IPS DF 19.7 (cell line): Measurements from ENCODE around the gene HIF1AN.
"Not testable (repeated sequence)": the region's sequence is repeated elsewhere in the genome, so short reads cannot be mapped to it uniquely, and the experiment has no call there.

Source experiments
- DNase-seq: peaks from one replicate; pipeline ENCODE4 v3.0.0-alpha.2; 2013; ENCODE audit warnings: low read depth, low spot score

The HIF1AN gene

GRCh38 chr10:100567249-100567648 lies 31.5 kb downstream of the HIF1AN start:
- no peak for DNase-seq

- no peak for DNase-seq
These were observed 32.1 kb downstream of the HIF1AN start for GRCh38 chr10:100567826-100568225.

GRCh38 chr10:100568912-100569311 lies 33.2 kb downstream of the HIF1AN start:
- no peak for DNase-seq

GRCh38 chr10:100569687-100570481 lies 34.1 kb downstream of the HIF1AN start:
- peak; percentile 15 for DNase-seq

GRCh38 chr10:100570506-100570905 lies 34.8 kb downstream of the HIF1AN start:
- DNase-seq, result no peak

GRCh38 chr10:100571084-100571856 lies 35.5 kb downstream of the HIF1AN start:
- no peak for DNase-seq

- not testable (repeated sequence) for DNase-seq
These were observed 39.4 kb downstream of the HIF1AN start for GRCh38 chr10:100575146-100575545.

- DNase-seq, result no peak
These were observed 40.0 kb downstream of the HIF1AN start for GRCh38 chr10:100575585-100576281.

GRCh38 chr10:100576282-100576635 lies 40.5 kb downstream of the HIF1AN start:
- no peak for DNase-seq

- no peak for DNase-seq
These were observed 43.7 kb downstream of the HIF1AN start for GRCh38 chr10:100579261-100580090.

GRCh38 chr10:100586959-100587358 lies 51.2 kb downstream of the HIF1AN start:
- DNase-seq, result no peak

GRCh38 chr10:100598166-100598565 lies 62.4 kb downstream of the HIF1AN start:
- no peak for DNase-seq

- no peak for DNase-seq
These were observed 64.5 kb downstream of the HIF1AN start for GRCh38 chr10:100600218-100600617.

GRCh38 chr10:100607439-100607838 lies 71.7 kb downstream of the HIF1AN start:
- DNase-seq, result no peak
